Astrocyte (in vitro differentiated cells and primary cell): ENCODE measurements around the gene ITM2C.

Experiments
- EZH2 ChIP-seq: IDR thresholded peaks from 2 replicates; pipeline ENCODE4 v1.6.1; 2012; ENCODE audit warnings: mild to moderate bottlenecking, low read length, inconsistent platforms; ENCODE audit not compliant: insufficient read depth
- TF ChIP-seq, protein P1 (sequence below): IDR thresholded peaks from 2 replicates; pipeline ENCODE4 v1.5.1; 2011; ENCODE audit warnings: low read depth, mild to moderate bottlenecking, inconsistent platforms, low read length, moderate library complexity; ENCODE audit not compliant: insufficient read depth

DNA sequence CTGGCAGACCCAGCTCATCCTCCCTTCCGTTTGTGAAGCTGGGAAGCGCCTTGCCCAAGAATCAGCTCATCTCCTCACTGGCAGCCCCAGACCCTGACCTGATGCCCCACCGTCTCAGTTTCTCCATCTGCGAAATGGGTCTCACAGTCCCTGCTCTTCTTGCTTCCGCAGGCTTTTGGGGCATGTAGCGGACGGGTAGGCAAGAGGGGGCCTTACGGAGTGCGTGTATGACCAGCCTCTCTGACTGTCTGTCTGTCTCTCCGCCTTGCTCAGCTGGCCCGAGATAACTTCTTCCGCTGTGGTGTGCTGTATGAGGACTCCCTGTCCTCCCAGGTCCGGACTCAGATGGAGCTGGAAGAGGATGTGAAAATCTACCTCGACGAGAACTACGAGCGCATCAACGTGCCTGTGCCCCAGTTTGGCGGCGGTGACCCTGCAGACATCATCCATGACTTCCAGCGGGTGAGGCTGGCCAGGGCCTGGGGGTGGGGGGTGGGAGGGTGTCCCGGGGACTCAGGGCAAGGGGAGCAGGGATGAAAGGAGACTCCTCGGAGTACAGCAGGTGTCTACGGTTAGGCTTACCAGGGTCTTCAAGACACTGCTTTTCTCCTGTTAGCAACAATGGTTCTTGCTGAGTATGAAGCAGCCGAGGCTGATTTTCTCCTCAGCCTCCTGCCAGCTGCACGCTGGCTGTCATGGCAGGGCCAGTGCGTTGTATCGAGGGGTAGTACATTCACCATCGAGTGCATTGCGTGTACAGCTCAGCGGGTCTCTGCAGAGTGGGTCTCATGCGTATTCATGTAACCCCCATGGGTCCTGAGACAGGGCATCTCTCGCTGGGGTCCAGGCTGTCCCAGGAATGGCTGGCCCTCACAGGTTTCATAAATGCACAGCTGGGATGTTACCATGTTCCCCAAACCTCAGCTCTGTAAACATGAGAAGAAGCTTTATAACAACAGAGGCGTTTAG lies 10.9 kb downstream of the ITM2C start:
- TF ChIP-seq, protein P1, sequence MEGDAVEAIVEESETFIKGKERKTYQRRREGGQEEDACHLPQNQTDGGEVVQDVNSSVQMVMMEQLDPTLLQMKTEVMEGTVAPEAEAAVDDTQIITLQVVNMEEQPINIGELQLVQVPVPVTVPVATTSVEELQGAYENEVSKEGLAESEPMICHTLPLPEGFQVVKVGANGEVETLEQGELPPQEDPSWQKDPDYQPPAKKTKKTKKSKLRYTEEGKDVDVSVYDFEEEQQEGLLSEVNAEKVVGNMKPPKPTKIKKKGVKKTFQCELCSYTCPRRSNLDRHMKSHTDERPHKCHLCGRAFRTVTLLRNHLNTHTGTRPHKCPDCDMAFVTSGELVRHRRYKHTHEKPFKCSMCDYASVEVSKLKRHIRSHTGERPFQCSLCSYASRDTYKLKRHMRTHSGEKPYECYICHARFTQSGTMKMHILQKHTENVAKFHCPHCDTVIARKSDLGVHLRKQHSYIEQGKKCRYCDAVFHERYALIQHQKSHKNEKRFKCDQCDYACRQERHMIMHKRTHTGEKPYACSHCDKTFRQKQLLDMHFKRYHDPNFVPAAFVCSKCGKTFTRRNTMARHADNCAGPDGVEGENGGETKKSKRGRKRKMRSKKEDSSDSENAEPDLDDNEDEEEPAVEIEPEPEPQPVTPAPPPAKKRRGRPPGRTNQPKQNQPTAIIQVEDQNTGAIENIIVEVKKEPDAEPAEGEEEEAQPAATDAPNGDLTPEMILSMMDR = no peak
- no peak for TF ChIP-seq EZH2
